HepG2 (cell line): ENCODE results near the gene HNRNPF. TPM values are rescaled to one million over a fixed set of nuclear protein-coding genes. Genes with fewer than 3 reads are reported as not detected.

ENCODE experiments used
- ATF3 ChIP-seq: sonication (generic); formaldehyde crosslinking; IDR thresholded peaks from 2 replicates; pipeline ENCODE4 v1.4.0; 2020; ENCODE audit warnings: missing genetic modification reagents
- ATF5 ChIP-seq: sonication (generic); formaldehyde crosslinking; IDR thresholded peaks from 2 replicates; pipeline ENCODE4 v1.4.0; 2020; ENCODE audit warnings: mild to moderate bottlenecking, low read depth, missing genetic modification reagents
- BHLHE40 ChIP-seq: IDR thresholded peaks from 2 replicates; pipeline ENCODE4 v1.6.1; 2011; ENCODE audit warnings: low read length, improper control_type of control experiment
- DMTF1 ChIP-seq: sonication (generic); formaldehyde crosslinking; IDR thresholded peaks from 2 replicates; pipeline ENCODE4 v1.4.0; 2020; ENCODE audit warnings: mild to moderate bottlenecking, missing genetic modification reagents
- FOXJ3 ChIP-seq: sonication (generic); formaldehyde crosslinking; IDR thresholded peaks from 2 replicates; pipeline ENCODE4 v1.4.0; 2020; ENCODE audit warnings: missing genetic modification reagents, mild to moderate bottlenecking, borderline replicate concordance
- HMGXB3 ChIP-seq: sonication (generic); formaldehyde crosslinking; IDR thresholded peaks from 2 replicates; pipeline ENCODE4 v1.4.0; 2020; ENCODE audit warnings: missing genetic modification reagents, borderline replicate concordance
- HOXA3 ChIP-seq: sonication (generic); formaldehyde crosslinking; IDR thresholded peaks from 2 replicates; pipeline ENCODE4 v1.5.0; 2020; ENCODE audit warnings: missing genetic modification reagents
- IRF2 ChIP-seq: IDR thresholded peaks from 2 replicates; pipeline ENCODE4 v1.6.1; 2018; ENCODE audit warnings: missing genetic modification reagents, missing compliant biosample characterization
- ISX ChIP-seq: sonication (generic); formaldehyde crosslinking; conservative IDR thresholded peaks from 2 replicates; pipeline ENCODE4 v1.5.0; 2020; ENCODE audit warnings: missing genetic modification reagents
- KDM2A ChIP-seq: sonication (generic); formaldehyde crosslinking; IDR thresholded peaks from 2 replicates; pipeline ENCODE4 v1.4.0; 2020; ENCODE audit warnings: low read depth, missing genetic modification reagents, borderline replicate concordance
- MEIS1 ChIP-seq: sonication (generic); formaldehyde crosslinking; IDR thresholded peaks from 2 replicates; pipeline ENCODE4 v1.9.0; 2021; ENCODE audit warnings: mild to moderate bottlenecking, missing genetic modification reagents, moderate library complexity, borderline replicate concordance
- RBM39 ChIP-seq: fragments of 200-400 bp; formaldehyde crosslinking; IDR thresholded peaks from one replicate; pipeline ENCODE4 v1.6.1; 2018; ENCODE audit warnings: antibody characterized with exemption, mild to moderate bottlenecking, low read depth, low read length; ENCODE audit not compliant: poor library complexity, severe bottlenecking
- SIN3B ChIP-seq: fragments of 150-350 bp; IDR thresholded peaks from 2 replicates; pipeline ENCODE4 v1.6.1; 2014; ENCODE audit warnings: low read length
- YEATS4 ChIP-seq: sonication (generic); formaldehyde crosslinking; IDR thresholded peaks from 2 replicates; pipeline ENCODE4 v1.4.0; 2020; ENCODE audit warnings: missing genetic modification reagents, borderline replicate concordance
- ZNF121 ChIP-seq: sonication (generic); formaldehyde crosslinking; IDR thresholded peaks from 2 replicates; pipeline ENCODE4 v1.5.0; 2020; ENCODE audit warnings: mild to moderate bottlenecking, missing genetic modification reagents
- ZNF224 ChIP-seq: sonication (generic); formaldehyde crosslinking; IDR thresholded peaks from 2 replicates; pipeline ENCODE4 v1.5.0; 2020; ENCODE audit warnings: mild to moderate bottlenecking, missing genetic modification reagents
- polyA plus RNA-seq, 8 experiments: library from polyadenylated mRNA; depleted of rRNA in 3 of 8; stranded (reverse) in 7 of 8; unstranded in 1 of 8; fragments of >200 nt; fragmentation: Illumina TruSeq in 4 of 8; extraction: Trizol in 4 of 8; gene quantifications; 2 replicates each; pipeline versions ENCODE4 v1.2.1 to v1.2.3, GENCODE V29; 2011 to 2016; ENCODE audit warnings: low read depth in 4 of 8, missing spikeins in 1 of 8, mixed read lengths in 1 of 8; ENCODE audit not compliant: insufficient read depth in 1 of 8
- total RNA-seq, 5 experiments: library from RNA; depleted of rRNA; stranded (reverse); fragments of >200 nt; fragmentation: Illumina TruSeq; extraction: Trizol; gene quantifications; 2 replicates each; pipeline ENCODE4 v1.2.3, GENCODE V29; 2016; ENCODE audit warnings: low read depth in 1 of 5
- TF ChIP-seq, protein P1 (sequence below): sonication (generic); formaldehyde crosslinking; IDR thresholded peaks from 2 replicates; pipeline ENCODE4 v1.4.0; 2020; ENCODE audit warnings: missing genetic modification reagents

Gene HNRNPF
- total and polyA plus RNA-seq, 2 of the 13 experiments (the other 11 are each of a cell fraction or from before 2014, with no cell fraction given), result 166 to 308 TPM

- 0 out of 2 replicates have a peak, but pooled peaks have one; percentile 22 for TF ChIP-seq ZNF121 (CRISPR knock-in tag)
- no peak for TF ChIP-seq DMTF1 (CRISPR knock-in tag)
- TF ChIP-seq KDM2A (CRISPR knock-in tag), result peak; percentile 86
- TF ChIP-seq ATF5 (CRISPR knock-in tag), result 0 out of 2 replicates have a peak, but pooled peaks have one; percentile 36
- peak; percentile 40; the same call in 1 of the 2 replicates for TF ChIP-seq FOXJ3
- TF ChIP-seq HOXA3 (CRISPR knock-in tag), result peak; percentile 72
- peak; percentile 54; the same call in 1 of the 2 replicates for TF ChIP-seq IRF2 (CRISPR knock-in tag)
- TF ChIP-seq, protein P1, sequence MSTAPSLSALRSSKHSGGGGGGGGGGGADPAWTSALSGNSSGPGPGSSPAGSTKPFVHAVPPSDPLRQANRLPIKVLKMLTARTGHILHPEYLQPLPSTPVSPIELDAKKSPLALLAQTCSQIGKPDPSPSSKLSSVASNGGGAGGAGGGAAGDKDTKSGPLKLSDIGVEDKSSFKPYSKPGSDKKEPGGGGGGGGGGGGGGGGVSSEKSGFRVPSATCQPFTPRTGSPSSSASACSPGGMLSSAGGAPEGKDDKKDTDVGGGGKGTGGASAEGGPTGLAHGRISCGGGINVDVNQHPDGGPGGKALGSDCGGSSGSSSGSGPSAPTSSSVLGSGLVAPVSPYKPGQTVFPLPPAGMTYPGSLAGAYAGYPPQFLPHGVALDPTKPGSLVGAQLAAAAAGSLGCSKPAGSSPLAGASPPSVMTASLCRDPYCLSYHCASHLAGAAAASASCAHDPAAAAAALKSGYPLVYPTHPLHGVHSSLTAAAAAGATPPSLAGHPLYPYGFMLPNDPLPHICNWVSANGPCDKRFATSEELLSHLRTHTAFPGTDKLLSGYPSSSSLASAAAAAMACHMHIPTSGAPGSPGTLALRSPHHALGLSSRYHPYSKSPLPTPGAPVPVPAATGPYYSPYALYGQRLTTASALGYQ (CRISPR knock-in tag), result peak; percentile 18; the same call in 1 of the 2 replicates
- TF ChIP-seq ISX (CRISPR knock-in tag), result 0 out of 2 replicates have a peak, but pooled peaks have one; percentile 72
- 0 out of 2 replicates have a peak, but pooled peaks have one; percentile 23 for TF ChIP-seq MEIS1 (CRISPR knock-in tag)
- TF ChIP-seq ZNF224 (CRISPR knock-in tag), result 0 out of 2 replicates have a peak, but pooled peaks have one; percentile 8
- TF ChIP-seq BHLHE40, result peak; percentile 94
- peak; percentile 75 for TF ChIP-seq HMGXB3 (CRISPR knock-in tag)
- TF ChIP-seq SIN3B, result 0 out of 2 replicates have a peak, but pooled peaks have one; percentile 11
- TF ChIP-seq RBM39, result peak; percentile 80
- peak; percentile 89; the same call in 1 of the 2 replicates for TF ChIP-seq YEATS4
- TF ChIP-seq ATF3, result 0 out of 2 replicates have a peak, but pooled peaks have one; percentile 12
These were observed 1.2 kb downstream of the HNRNPF start (continued) for GRCh38 chr10:43407576-43408330.
